ENCODE results near the gene ROMO1.
"Not testable (repeated sequence)": the region's sequence is repeated elsewhere in the genome, so short reads cannot be mapped to it uniquely, and the experiment has no call there.

Gene ROMO1

GRCh38 chr20:35721219-35721618 lies 22.0 kb downstream of the ROMO1 start:
- no peak overlapping the region for H3K27ac ChIP-seq
- no peaks in the 10 kb centered on the region for H3K27me3 ChIP-seq
- peaks cover 100% of the 10 kb centered on the region for H3K36me3 ChIP-seq
- H3K4me3 ChIP-seq (ENCODE audit: low read depth in 1 of 2, low read length in 1 of 2): no peak overlapping the region
- H3K9me3 ChIP-seq: no peaks in the 10 kb centered on the region
- TF ChIP-seq CTCF (IDR thresholded peaks at IDR 0.05): no peak
- no peaks in the 10 kb centered on the region for H3K4me1 ChIP-seq (ENCODE audit: control insufficient read depth in 1 of 2, insufficient read depth in 1 of 2, low read depth in 1 of 2, low read length in 1 of 2)

GRCh38 chr20:35721621-35722020 lies 22.4 kb downstream of the ROMO1 start:
- Histone ChIP-seq H3K36me3 (peaks cover 100% of the 10 kb centered on the region), H3K4me1 (ENCODE audit: control insufficient read depth in 1 of 2, insufficient read depth in 1 of 2, low read depth in 1 of 2, low read length in 1 of 2) (peaks cover 0 to 1% of the 10 kb centered on the region in 2 experiments), H3K4me3 (ENCODE audit: low read depth in 1 of 2, low read length in 1 of 2) (no peak overlapping the region), H3K9me3 (no peaks in the 10 kb centered on the region), H3K27ac (no peak overlapping the region), H3K27me3 (no peaks in the 10 kb centered on the region)
- TF ChIP-seq CTCF (IDR thresholded peaks at IDR 0.05): no peak

- not testable (repeated sequence) for H3K9me3 ChIP-seq; H3K4me3 ChIP-seq (ENCODE audit: low read depth in 1 of 2, low read length in 1 of 2); H3K27ac ChIP-seq; H3K27me3 ChIP-seq
- peaks cover 5 to 14% of the 10 kb centered on the region in 2 experiments for H3K4me1 ChIP-seq (ENCODE audit: control insufficient read depth in 1 of 2, insufficient read depth in 1 of 2, low read depth in 1 of 2, low read length in 1 of 2)
- H3K36me3 ChIP-seq: peaks cover 100% of the 10 kb centered on the region
These were observed 24.1 kb downstream of the ROMO1 start for GRCh38 chr20:35723275-35723639.

- Histone ChIP-seq H3K4me1 (ENCODE audit: control insufficient read depth in 1 of 2, insufficient read depth in 1 of 2, low read depth in 1 of 2, low read length in 1 of 2) (peaks cover 5 to 14% of the 10 kb centered on the region in 2 experiments), H3K36me3 (peaks cover 100% of the 10 kb centered on the region)
- H3K4me3 ChIP-seq (ENCODE audit: low read depth in 1 of 2, low read length in 1 of 2); H3K27ac ChIP-seq; H3K27me3 ChIP-seq; H3K9me3 ChIP-seq: not testable (repeated sequence)
These were observed 24.6 kb downstream of the ROMO1 start for GRCh38 chr20:35723652-35724320.

- Histone ChIP-seq H3K36me3 (peaks cover 100% of the 10 kb centered on the region), H3K9me3 (no peaks in the 10 kb centered on the region), H3K27ac (peak overlapping the region; percentile 19), H3K4me3 (ENCODE audit: low read depth in 1 of 2, low read length in 1 of 2) (no peak overlapping the region), H3K27me3 (no peaks in the 10 kb centered on the region), H3K4me1 (ENCODE audit: control insufficient read depth in 1 of 2, insufficient read depth in 1 of 2, low read depth in 1 of 2, low read length in 1 of 2) (peaks cover 5 to 14% of the 10 kb centered on the region in 2 experiments)
- TF ChIP-seq CTCF (IDR thresholded peaks at IDR 0.05): no peak
These were observed 25.4 kb downstream of the ROMO1 start for GRCh38 chr20:35724321-35725230.

GRCh38 chr20:35726842-35727711 lies 27.9 kb downstream of the ROMO1 start:
- H3K9me3 ChIP-seq: no peaks in the 10 kb centered on the region
- H3K36me3 ChIP-seq: peaks cover 100% of the 10 kb centered on the region
- TF ChIP-seq CTCF (IDR thresholded peaks at IDR 0.05): no peak
- no peak overlapping the region for H3K4me3 ChIP-seq (ENCODE audit: low read depth in 1 of 2, low read length in 1 of 2)
- H3K27me3 ChIP-seq: no peaks in the 10 kb centered on the region
- H3K27ac ChIP-seq: peak overlapping the region; percentile 61
- peaks cover 5 to 19% of the 10 kb centered on the region in 2 experiments for H3K4me1 ChIP-seq (ENCODE audit: control insufficient read depth in 1 of 2, insufficient read depth in 1 of 2, low read depth in 1 of 2, low read length in 1 of 2)

All from neutrophil (primary cell).